HG03139 (cell line): ENCODE measurements around the gene TBL1Y.
"Not testable (repeated sequence)": the region's sequence is repeated elsewhere in the genome, so short reads cannot be mapped to it uniquely, and the experiment has no call there.

Source experiments
- ATAC-seq: cut with Tn5 transposase; IDR thresholded peaks from one replicate; pipeline ENCODE4 v1.9.1; 2021; ENCODE audit not compliant: unreplicated experiment

The TBL1Y gene

GRCh38 chrY:7078725-7079124, 168.2 kb downstream of the TBL1Y start:
- ATAC-seq: no peak

DNA sequence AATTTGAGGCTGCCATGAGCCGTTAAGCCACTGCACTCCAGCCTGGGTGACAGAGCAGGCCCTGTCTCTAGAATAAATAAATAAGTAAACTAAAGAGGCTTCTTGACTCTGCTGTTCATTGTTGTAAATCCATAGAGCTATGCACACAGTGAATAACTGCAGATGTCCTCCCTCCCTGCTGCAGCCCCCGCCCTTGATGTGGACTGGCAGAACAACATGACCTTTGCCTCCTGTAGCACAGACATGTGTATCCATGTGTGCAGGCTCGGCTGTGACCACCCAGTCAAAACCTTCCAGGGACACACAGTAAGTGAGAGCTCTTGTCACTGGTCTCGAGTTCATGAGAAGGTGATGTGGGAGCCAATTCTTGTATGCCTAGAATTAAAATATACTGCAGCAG, 170.1 kb downstream of the TBL1Y start:
- not testable (repeated sequence) for ATAC-seq

- peak; percentile 89 for ATAC-seq
These were observed 175.1 kb downstream of the TBL1Y start for GRCh38 chrY:7085606-7086005.

DNA sequence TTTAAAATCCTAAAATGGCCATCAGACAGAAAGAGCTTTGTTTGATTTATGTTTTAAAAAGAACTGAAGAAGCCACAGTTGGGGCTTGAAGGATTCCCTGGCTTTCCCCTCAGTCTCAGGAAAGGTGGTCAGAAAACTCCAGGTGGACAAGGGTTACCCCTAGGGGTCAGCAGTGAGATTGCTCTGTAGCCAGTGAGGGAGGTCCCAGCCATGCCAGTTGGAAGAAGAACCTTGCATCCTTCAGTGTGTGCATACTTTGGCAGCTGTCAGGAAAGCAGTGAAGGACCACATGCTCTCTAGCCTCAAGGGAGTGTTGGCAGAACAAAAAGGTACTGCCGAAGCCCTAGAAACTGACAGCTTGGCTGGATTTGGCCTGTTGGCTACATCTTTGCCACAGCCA, 182.3 kb downstream of the TBL1Y start:
- no peak for ATAC-seq

GRCh38 chrY:7094365-7094764, 183.9 kb downstream of the TBL1Y start:
- no peak for ATAC-seq

- no peak for ATAC-seq
These were observed 186.5 kb downstream of the TBL1Y start for GRCh38 chrY:7097021-7097420.

- no peak for ATAC-seq
These were observed 189.2 kb downstream of the TBL1Y start for GRCh38 chrY:7099742-7100141.

DNA sequence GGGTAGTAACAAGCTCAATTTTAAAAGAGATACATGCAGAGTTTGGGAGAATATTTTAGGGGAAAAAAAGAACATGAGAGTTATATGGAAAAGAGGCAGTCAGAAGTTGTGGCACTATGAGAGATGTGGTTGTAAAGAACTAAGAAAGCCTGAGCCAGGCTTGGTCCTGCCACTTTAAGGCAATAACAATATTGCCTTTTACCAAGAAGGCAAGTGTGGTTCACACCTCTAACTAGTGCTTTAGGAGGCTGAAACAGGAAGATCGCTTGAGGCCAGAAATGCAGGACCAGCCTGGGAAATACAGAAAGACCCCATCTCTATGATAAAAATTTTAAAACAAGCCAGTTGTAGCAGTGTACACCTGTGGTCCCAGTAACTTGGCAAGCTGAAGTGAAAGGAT, 192.2 kb downstream of the TBL1Y start:
- ATAC-seq: no peak

DNA sequence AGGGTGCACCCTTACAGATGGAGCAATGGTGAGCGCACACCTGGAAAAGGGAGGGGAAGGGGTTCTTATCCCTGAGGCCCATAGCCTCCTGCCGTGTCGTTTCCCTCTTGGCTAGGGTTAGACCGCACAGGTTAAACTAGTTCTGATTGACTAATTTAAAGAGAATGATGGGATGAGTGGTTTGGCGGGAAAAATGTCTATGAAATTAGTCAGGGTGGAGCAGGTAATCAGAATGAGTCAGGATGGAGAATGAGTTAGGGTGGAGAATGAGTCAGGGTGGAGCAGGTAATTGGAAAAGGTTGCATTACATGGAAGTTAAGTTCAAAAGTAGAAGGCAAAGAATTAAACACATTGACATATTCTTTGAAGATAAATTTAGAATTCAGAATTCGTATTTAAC, 196.7 kb downstream of the TBL1Y start:
- no peak for ATAC-seq

- no peak for ATAC-seq
These were observed 199.6 kb downstream of the TBL1Y start for GRCh38 chrY:7110086-7110485.

GRCh38 chrY:7115871-7116270, 205.4 kb downstream of the TBL1Y start:
- no peak for ATAC-seq

- ATAC-seq: no peak
These were observed 211.7 kb downstream of the TBL1Y start for GRCh38 chrY:7122202-7122601.

DNA sequence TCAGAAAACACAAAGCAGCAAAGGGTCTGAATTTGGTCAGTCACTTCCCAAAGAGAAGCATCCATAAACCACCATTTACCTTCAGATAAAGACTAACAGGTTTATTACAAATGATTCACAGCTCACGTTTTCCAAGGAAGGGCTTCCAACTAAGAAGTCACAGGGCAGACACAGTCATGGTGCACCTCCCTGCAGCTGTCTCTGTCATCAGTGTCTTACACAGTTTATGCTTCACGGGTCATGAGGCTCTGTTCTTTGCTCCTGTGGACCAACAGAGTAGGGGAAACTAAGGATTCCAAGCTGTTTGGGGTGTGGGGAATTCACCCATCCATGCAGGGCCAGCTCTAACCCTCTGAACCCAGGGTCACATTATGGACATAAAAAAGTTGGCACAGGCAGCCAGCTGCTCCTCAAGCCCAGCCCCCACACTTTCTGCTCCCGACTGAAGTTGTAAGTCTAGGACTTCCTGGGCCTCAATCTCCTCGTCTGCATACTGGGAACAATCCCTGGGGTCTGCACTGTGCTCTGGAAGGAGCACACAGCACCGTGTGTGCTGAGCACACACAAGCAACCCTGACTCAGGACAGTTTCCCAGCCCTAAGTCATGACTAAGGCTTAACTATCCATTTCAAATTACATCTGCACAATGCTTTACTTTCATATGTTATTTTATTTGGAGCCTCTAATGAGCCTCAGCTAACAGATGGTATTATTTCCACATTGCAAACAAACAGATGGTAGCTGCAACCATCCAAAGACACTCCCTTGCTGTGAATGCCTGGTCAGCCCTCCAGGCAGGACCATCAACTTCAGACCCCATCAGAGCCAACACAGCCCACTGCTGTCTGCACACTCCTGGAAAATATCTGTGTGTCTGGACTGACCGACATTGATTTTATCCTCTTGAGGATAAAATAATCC, 214.9 kb downstream of the TBL1Y start:
- ATAC-seq: no peak

DNA sequence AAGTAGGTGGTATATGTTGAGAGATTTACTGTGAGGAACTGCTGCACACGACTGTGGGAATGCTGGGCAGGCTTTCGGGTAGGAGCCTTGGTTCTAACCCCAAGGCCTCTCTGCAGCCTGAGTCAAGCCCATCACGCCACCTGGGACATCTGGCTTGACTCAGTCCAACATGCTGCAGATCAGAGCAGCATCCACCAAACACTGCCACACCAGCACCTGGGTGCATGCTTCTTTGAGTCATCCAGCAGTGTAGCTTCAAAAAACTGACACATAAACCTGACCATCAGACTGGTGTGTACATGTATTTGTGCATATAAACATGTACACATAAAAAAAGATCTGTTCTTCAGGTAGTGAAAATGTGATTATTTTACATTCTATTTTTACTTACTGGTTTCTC, 217.7 kb downstream of the TBL1Y start:
- ATAC-seq: no peak
